ENCODE data around the gene BFAR.
"Not testable (repeated sequence)": the region's sequence is repeated elsewhere in the genome, so short reads cannot be mapped to it uniquely, and the experiment has no call there.

Gene BFAR, protein sequence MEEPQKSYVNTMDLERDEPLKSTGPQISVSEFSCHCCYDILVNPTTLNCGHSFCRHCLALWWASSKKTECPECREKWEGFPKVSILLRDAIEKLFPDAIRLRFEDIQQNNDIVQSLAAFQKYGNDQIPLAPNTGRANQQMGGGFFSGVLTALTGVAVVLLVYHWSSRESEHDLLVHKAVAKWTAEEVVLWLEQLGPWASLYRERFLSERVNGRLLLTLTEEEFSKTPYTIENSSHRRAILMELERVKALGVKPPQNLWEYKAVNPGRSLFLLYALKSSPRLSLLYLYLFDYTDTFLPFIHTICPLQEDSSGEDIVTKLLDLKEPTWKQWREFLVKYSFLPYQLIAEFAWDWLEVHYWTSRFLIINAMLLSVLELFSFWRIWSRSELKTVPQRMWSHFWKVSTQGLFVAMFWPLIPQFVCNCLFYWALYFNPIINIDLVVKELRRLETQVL

DNA sequence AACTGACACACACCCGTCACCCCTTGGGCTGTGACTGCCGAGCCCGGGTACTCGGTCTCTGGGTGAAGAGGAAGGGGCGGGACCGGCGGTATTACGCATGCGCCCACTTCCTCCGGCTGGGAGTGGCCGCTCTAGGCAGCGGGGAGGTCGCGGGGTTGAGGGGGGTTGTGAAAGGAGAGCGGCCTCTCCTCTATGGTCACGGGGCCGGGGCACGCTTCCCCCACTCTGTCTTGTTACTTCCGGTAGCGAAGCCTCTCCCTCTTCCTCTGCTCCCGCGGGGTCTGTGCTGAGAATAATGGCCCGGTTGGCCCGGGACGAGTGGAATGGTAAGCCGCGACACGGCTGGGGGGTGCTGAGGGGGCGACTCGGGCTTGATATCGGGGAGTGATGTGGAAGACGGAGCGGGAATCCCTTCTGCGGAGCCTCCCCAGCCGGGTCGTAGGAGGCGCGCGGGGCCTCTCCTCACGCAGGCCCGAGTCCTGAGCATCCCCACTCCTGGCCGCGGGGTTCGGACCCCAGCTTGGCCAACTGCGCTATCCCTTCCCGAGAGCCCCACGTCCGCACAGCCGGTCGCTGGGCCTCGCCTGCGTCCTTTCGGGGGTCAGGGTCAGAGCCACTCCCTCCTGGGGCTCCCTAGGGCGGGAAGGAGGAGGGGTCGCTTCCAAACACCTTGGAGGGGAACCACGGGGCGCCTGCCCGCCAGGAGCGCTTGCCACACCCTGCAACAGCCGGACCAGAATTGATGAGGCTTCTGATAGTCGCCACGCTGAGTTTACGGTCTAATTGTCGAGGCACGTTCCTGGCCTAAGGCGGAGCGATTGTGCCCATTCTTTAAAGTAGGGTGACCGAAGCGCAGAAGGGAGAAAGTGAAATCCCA is at the start of gene BFAR:
Gene BFAR, plus strand, starts transcription at position 259 of the 877 bp plus-strand sequence. CDS start 11,396 bp downstream, outside the sequence.
- peak; percentile 99 for DNase-seq

DNA sequence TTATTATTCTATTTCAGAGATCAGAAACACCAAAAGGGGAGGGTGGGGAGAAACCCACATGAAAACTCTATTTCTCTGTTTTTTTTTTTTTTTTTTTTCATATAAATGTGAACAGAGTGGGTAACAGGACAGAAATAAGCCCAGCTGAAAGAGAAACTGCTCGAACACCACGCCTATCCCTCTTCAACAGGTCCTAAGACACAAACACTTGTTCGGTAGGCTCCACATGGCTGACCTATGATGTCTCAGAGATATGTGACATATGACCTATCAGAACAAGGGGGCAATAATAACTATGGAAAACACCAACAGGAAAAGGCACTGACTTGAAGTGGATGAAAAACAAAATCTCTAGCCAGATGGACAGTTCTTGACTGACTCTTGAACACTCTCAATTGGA is 47.5 kb upstream of the BFAR start:
- no peak for DNase-seq

DNA sequence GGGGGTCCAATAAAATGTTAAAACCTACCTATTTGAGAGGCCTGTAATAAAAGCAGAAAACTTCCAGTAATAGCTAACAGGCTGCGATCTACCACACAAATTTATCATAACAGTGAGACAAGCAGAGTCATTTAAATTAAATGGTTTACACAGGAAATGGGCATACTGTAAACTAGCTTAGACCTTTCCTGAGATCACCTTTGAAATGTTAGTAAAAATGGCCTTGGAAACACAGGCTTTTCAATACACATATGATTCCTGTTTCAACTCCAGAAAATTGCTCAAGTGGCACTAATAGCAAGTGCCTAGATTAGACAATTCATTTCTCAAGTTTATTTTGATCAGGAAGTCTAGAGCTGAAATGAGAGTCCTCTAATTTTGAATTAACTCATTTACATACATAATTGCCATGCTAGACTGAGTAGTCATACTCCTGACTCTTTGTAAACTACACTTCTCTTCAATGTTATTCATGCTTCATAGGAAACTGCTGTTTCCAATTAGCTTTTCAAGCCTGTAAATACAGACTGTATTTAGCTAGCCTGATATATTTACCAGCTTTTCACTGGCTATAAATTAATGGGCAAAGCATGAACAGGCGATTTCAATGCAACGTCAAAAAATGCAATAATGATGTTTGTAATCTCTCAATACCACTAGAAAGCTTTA is 46.0 kb upstream of the BFAR start:
- DNase-seq = no peak

DNA sequence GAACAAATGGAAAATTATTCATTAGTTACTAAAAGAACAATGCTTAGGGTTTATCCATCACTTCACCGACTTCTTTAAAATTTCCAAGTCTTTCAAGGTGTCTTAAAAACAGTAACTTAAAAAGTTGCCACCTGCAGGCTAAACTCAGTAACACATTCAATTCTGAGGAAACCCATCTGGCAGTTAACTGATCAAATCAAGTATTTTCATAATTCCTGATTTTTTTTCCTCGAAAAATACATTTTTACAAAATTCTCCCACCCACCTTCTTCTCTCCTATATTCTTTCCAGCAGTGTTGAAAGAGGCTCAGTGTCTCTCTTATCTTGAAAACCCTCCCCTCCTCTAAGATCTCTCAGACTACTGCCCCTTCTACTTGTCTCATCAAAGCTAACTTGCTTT is 32.6 kb upstream of the BFAR start:
- no peak for DNase-seq

DNA sequence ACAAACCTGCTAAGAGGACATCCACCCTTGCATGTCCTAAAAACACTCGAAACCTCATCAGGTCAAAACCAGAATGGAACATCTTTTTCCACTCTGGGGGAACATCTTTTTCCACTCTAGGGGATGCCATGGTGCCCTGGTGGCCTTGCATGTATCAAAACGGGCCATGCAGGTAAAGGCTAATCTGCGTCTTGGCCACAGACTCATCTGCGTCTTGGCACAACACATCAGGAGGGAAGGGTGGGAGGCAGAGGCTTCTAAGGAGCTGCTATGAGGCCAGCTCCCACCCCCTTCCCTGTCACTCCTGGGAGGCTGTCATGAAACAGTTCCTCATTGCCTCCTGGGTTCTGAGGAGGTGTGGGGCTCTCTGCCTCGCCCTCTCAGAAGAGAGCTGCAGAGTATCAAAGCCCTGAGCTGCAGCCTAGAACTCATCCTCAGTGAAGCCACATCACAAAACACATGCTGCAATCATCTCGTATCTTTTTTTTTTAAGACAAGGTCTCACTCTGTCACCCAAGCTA is 30.2 kb upstream of the BFAR start:
- DNase-seq = no peak

DNA sequence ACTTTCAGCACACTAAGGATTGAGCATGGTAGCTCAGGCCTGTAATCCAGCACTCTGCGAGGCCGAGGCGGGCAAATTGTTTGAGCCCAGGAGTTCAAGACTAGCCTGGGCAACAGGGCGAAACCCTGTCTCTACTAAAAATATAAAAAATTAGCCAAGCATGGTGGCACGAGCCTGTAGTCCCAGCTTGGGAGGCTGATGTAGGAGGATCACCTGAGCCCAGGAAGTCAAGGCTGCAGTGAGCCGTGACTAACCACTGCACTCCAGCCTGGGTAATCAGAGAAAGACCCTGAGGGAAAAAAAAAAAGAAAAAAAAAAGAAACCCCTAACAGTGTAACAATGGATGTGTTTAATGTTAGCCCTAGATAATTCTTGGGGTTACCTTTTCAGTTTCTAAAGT is 26.6 kb upstream of the BFAR start:
- no peak for DNase-seq

DNA sequence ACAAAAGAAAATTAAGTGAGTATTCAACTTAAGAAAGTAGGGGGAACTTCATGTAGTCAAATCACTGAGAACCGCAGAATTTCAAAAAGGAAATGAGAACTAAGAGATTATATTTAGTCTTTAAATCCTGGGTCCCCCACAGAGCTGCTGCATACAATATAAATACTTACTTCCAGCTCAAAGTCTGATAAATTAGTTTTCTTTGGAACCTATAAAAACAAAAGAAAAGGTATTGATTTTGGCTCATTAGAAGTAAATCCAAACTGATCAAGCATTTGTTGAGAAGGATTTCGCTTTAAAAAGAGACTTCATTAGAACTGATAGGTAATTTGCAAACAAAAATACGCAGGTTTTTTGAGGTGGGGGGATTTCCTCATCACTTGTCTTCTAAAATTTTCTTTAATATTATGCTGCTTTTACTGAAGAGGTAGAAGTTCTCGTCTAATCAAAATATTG is 24.6 kb upstream of the BFAR start:
- no peak for DNase-seq

DNA sequence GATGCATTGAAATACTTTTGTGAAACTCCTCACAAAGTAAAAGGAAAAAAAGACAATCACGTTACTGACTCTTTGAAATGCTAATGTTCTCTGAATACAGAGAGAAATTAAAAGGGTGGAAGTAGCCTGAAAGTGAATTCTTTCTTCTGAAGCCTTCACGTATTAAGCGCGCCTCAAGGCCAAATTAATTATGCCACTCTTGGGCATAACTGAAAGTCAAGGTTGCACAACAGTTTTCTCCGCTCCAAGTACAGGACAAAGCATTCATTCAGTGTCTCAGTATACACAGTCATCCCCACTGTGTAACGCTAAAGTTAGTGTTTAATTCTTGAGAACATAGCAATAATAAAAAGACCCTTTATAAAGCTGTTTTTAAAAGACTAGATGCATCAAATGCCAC is 24.1 kb upstream of the BFAR start:
- no peak for DNase-seq

DNA sequence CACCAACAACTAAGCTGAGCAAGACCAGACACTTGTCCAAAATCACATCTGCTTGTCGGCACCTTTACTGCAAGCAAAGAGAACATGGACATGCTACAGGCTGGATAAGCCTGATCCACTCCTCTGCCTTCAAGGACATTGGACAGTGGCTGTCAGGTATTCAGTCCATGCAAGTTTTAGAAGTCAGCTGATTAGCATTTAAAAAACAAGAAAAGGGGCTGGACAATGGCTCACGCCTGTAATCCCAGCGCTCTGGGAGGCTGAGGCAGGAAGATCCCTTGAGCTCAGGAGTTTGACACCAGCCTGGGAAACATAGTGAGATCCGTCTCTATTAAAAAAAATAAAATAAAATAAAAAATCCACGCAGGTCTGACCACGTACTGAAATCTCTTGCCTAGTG is 23.0 kb upstream of the BFAR start:
- no peak for DNase-seq

DNA sequence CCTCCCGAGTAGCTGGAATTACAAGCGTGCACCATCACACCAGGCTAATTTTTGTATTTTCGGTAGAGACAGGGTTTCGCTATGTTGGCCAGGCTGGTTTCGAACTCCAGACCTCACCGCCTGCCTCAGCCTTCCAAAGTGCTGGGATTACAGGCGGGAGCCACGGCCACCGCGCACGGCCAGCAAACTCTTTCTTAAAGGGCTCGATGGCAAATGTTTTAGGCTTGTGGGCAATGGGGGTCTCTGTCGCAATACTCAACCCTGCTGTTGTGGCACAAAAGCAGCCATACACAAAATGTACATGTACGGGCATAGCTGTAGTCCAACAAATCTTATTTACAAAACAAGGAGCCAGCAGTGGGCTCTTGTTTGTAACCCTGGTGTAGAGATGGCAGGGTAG is 21.1 kb upstream of the BFAR start:
- no peak for DNase-seq

DNA sequence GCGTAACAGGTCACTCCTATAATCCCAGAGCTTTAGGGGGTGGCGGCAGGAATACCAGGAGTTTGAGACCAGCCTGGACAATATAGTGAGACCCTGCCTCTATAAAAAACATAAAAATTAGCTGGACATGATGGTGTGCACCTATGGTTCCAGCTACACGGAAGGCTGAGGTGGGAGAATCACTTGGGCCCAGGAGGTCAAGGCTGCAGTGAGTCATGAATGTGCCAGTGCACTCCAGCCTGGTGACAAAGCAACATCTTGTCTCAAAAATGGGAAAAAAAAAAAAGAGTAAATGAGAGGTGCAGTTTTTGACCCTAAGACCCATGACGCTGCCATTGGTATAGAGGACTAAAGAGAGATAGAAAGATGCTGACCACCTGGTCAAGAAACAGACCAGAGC is 18.8 kb upstream of the BFAR start:
- no peak for DNase-seq

DNA sequence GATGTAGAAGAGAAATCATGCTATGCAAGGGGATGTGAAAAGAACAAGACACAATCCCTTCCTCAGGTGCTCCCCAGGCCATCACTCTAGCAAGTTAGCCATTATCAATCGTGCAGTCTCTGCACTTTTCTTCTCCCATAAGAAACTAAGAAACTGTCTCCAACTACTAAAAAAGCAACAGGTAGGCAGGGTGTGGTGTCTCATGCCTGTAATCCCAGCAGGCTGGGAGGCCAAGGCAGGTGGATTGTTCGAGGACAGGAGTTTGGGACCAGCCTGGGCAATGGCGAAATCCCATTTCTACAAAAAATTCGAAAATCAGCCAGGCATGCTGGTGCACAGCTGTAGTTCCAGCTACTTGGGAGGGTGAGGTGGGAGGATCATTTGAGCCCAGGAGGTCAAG is 16.5 kb upstream of the BFAR start:
- DNase-seq = no peak

DNA sequence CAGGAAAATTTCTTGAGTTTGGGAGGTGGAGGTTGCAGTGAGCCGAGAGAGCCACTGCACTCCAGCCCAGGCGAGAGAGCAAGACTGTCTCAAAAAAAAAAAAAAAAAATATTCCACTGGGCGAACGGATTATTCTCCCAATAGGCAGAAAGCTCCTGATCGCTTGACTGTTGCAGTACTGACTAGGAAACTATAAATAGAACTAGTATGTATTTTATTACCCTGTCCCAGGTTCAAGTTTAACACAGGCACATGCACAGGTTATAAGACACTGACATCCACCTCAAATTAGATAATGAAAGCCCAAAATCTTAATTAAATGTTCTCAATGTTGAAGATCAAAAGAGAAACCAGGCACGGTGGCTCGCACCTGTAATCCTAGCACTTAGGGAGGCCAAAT is 14.2 kb upstream of the BFAR start:
- DNase-seq = no peak

DNA sequence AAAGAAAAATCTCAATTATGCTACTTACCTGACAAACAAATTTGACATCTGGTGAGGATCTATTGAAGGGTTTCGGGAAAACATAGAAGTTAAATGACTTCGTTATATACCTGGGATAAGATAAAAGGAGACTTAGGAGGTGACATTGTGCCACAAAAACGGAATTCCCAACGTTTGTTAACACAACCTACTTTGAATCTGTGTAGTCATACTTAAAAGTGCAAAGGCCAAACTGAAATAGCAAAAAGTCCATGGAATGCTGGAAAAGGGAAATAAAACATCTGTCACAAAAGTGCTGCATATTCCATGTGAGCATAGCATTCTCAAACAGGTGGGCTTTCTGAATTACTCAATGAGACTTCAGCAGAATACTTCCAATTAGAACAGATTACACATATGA is 5.7 kb upstream of the BFAR start:
- DNase-seq = no peak

DNA sequence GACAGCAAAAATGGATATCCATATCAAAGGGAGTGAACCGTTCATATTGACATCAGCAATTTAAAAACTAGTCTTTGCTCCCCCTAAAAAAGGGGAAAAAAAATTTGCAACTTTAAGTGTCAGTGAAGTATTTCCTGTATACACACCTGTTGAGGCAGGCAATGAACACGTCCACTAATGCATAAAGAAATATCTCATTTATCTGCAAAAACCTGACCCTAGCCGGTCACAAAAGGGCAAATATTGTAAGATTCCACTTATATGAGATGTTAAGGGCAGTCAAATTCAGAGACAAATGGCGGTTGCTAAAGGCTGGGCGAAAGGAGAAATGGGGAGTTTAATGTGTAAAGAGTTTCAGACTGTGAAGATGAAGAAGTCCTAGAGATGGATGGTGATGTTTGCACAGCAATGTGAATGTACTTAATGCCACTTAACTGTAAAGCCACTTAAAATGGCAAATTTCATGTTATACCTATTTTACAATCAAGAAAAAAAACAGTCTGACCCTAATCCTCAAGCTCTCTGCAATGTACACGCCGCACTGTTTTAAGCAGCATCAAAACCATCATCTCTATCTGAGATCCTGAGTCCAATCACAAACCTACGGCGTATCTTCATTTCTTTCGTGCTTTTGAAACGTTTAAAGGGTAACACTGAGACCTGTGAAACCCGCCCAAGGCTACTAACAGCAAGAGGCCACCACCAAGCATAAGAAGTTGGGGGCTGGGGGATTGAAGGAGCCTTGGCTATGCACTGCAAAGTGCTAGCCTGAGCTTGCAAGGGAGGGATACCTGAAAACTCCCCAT is 3.7 kb upstream of the BFAR start:
- DNase-seq = no peak

DNA sequence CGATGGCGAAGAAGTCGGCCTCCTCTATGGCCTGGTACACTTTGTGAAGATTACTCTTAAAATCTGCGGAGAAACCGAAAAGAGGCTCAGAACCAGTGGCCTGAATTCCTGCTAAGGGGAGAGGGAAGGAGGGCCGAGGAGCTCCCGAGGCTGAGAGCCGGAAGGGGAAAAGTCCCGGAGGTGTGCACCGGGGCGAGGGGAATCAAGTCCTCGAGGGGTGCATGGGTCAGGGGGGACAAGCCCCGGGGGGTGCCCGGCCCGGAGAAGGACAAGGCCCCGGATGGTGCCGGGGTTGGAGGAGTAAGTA is 3.2 kb upstream of the BFAR start:
- peak; percentile 20 for DNase-seq

DNA sequence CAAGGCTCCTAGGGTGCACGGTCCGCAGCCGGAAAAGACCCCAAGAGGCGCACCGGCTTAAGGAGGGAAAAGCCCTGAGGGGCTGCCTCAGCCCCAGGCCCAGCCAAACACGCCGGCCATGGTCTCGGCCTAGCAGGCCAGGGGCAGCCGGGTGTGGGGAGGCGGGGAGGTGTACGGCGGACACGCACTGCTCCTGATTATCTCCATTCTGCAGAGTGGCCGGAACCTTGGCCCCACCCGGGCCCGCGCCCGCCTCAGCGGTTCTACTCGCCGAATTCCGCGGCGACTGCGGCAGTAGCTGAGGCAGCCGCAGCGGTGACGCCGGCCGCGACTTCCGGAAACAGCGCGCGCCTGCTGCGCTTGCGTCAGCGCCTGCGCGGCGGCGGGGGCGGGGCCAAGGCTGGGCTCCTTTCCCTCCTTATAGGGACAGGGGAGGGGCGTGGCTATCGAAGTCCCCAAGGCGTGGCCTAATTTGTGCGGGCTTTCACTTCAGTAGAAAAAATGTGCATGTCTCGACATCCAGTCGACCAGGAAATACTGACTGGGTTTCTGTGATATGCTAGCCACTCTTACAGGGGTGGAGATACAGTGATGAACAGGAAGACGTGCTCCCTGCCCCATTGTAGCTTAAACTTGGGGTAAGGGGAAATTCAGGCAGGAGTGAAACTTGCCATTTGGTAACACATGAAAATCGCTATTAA is 2.7 kb upstream of the BFAR start, which contains the start of gene PARN:
Gene PARN, minus strand, starts transcription at position 342 of the 701 bp plus-strand sequence. Its CDS starts 135 bp downstream, at position 207.
- DNase-seq = peak; percentile 97

DNA sequence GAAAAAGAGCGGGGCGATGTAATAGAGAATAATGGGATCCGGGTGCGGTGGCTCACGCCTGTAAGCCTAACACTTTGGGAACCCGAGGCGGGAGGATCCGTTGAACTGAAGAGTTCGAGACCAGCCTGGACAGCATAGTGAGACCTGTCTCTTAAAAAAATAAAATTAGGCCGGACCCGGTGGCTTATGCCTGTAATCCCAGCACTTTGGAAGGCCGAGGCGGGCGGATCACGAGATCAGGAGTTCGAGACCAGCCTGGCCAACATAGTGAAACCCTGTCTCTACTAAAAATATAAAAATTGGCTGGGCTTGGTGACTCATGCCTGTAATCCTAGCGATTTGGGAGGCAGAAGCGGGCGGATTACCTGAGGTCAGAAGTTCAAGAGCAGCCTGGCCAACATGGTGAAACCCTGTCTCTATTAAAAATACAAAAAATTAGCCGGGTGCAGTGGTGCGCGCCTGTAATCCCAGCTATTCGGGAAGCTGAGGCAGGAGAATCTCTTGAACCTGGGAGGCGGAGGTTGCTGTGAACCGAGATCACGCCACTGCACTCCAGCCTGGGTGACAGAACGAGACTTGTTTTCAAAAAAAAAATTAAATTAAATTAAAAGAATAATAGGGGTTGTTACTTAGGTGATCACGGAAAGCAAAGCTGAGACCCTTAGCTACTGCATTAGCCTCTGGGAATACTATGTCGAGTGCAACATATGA is 2.0 kb upstream of the BFAR start:
- DNase-seq = not testable (repeated sequence)

DNA sequence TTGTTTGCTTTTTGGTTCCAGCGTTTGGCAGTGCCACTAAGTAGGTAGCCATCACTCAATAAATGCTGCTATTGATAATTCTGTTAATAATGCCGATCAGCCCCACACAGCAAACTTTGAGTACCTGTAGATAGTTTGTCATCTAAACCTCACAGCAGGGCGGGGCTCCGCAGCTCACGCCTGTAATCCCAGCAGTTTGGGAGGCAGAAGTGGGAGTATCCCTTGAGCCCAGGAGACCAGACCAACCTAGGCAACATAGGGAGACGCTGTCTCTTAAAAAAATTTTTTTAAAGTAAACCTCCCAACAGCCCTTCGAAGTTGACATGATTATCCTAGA is 1.6 kb downstream of the BFAR start:
- DNase-seq = no peak

DNA sequence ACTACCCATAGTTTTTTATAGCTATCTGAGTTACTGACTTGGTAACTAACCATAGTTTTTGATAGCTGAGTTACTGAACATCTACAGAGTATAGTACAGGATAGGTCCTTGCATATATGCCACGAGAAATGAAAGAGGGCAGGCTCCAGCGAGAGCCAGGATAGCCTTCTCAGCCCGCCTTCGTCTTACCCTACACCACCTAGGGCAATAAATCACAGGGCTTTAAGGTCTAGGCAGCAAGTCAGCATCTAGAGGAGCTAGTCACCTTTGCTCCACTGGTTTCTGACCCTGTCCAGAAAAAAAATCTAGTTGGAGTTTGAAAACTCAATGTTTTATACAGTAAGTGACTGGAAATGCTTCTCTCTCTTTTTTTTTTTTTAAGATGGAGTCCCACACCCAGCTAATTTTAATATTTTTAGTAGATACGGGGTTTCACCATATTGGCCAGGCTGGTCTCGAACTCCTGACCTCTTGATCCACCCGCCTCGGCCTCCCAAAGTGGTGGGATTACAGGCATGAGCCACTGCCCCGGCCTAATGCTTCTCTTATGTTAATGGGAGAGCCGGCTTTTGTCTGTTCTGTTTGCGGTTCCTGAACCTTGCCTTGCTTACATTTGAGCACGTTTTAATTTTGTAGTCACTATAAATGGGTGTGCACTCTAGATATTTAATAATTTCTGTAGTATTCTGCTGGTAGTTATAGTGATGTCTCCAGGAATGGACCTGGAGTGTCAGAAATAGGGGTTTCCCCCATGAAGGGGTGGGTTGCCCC is 2.8 kb downstream of the BFAR start:
- DNase-seq = no peak

Measured in right hindlimb (tissue), 1 donor.